HG03095 (cell line): ENCODE results near the gene POLG2.
"Not testable (repeated sequence)": the region's sequence is repeated elsewhere in the genome, so short reads cannot be mapped to it uniquely, and the experiment has no call there.

Experiments
- ATAC-seq: cut with Tn5 transposase; IDR thresholded peaks from one replicate; pipeline ENCODE4 v1.9.1; 2021; ENCODE audit warnings: moderate library complexity; ENCODE audit not compliant: unreplicated experiment

Gene POLG2

DNA sequence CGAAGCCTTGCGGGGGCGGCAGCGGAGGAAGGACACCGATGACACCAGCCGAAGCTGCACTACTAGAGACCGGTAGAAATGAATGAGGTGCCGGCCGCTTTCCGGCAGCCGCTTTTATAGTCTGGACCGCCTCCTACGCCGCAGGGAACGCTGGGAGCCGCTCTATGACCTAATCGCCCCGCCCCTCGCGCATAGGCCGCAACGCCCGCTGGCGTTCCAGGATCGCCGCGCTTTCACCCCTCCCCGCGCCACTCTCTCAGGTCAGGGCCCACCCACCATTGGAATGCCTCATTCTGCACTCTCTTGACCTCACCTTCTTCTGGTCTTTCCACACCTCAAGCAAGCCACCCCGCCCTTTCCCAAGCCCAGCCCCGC is 9.3 kb upstream of the POLG2 start, which contains the start of gene DDX5:
TSS of gene DDX5 (minus strand) at position 89 of the 375 bp plus-strand sequence. CDS start 170 bp downstream, outside the sequence.
- peak; percentile 67 for ATAC-seq

GRCh38 chr17:64505340-64506200 is 8.7 kb upstream of the POLG2 start:
- no peak for ATAC-seq

DNA sequence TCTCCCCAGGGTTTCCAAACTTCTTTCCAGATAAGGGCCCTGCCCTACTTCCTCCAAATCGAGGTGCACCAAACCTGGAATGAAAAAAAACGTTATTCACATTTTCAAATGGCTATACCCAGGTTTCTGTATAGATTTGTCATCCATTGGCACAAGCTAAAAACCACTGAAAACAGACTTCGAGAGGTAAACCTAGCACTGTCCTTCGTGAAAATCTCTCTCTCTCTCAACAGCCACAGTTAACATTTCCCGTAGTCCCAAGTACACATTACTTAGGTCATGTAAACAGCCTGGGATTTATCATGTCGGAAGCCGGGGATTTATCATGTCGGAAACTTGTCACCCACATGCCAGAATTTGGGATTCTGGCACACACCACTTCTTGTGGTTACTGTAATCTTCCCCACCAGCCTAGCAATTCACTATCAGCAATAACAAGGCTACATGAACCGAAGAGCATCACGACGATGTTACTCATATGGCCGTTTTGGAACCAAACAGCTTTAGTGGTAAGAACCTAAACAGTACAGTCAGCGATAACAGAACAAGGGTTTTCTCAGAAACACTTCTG is 8.0 kb upstream of the POLG2 start:
- ATAC-seq: no peak

GRCh38 chr17:64503821-64504768 is 7.2 kb upstream of the POLG2 start:
- no peak for ATAC-seq

- no peak for ATAC-seq
These were observed 6.5 kb upstream of the POLG2 start for GRCh38 chr17:64503341-64503740.

DNA sequence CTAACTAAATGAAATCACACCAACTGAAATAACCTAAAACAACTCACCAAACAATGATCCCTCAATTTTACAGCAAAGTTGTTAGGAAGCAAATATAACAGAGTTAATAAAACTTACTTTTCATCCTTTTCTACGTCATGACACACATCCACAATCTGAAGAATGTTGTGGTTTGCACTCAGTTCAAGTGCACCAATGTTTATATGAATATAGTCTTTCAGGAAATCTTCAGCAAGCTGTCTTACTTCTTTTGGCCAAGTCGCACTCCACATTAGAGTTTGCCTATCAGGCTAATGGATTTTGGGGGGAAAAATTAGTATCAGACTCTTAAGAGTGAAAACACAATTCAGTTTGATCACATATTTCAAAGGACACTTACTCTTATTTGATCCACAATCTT is 6.0 kb upstream of the POLG2 start:
- no peak for ATAC-seq

DNA sequence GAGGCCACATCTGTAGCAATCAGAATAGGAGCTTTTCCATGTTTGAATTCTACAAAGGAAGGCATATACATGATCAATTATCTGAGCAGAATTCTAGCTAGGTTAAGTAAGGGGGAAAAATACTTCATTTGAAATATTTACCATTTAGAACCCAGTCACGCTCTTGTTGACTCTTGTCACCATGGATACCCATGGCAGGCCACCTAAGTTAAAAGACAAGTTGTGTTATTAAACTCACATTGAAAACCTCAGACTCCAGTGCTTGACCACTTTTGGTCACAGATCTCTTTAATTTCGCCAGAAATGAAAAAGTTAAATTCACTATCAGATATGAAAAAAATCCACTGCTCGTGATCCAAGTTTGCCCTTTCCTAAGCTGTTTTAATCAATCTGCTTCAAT is 5.2 kb upstream of the POLG2 start:
- ATAC-seq: no peak

- ATAC-seq: no peak
These were observed 4.3 kb upstream of the POLG2 start for GRCh38 chr17:64500862-64501765.

DNA sequence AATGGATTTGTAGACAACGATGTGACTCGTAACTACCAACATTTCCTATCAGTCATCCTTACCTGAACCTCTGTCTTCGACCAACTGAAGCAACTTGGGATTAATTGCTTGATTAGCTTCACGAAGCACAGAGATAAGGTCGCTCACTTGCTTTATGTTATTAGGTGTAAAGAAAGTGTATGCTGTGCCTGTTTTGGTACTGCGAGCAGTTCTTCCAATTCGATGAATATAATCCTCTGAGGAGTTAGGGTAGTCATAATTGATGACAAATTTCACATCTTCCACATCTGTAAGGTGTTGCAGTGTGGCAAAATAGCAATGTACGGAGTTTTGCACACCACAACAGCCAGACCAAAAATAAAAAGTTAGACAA is 3.6 kb upstream of the POLG2 start:
- ATAC-seq: no peak

- ATAC-seq: no peak
These were observed 3.1 kb upstream of the POLG2 start for GRCh38 chr17:64499805-64500486.

- ATAC-seq: no peak
These were observed 1.7 kb upstream of the POLG2 start for GRCh38 chr17:64498308-64499203.

DNA sequence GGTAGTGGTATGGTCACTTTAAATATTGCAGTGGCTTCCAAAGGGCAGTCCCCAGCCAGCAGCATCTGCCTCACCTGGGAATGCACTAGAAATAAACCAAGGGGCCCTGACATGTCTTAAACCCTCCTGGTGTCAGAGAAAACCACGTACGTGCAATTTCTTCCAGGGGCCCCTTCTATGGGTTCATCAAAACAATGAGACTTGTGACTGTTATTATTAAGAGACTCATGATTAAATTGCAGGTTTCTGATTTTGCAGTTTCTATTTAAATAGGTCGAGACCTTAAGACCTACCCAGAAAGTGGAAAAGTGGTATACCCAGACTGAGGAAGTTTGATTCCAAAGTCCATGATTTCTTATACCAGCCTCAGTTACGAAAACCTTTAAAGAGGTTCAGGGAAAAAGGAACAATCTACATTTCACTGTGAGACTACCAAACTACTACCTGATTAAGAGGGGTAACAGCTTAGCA is 746 bp upstream of the POLG2 start:
- ATAC-seq: no peak

DNA sequence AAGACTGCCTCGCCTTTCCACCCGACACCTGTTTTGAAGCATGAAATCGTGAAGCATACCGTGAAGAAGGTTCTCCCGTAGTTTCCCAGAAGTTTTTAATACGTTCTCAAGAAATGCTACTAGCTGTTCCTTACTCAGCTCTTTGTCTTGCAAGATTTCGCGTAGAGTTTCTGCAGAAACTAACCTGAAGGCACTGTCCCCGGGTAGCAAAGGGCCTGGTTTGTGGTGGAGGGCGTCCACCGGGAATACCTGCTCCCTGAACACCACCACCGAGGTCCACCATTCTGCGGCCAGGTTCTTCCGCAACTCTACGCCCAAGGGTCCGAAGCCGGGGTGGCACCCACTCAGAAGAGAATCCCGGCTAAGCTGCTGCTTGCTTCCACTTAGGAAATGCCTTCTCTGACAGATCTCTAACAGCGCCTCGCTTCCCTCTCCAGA is 487 bp downstream of the POLG2 start:
- no peak for ATAC-seq

- not testable (repeated sequence) for ATAC-seq
These were observed 1.6 kb downstream of the POLG2 start for GRCh38 chr17:64495300-64495699.

DNA sequence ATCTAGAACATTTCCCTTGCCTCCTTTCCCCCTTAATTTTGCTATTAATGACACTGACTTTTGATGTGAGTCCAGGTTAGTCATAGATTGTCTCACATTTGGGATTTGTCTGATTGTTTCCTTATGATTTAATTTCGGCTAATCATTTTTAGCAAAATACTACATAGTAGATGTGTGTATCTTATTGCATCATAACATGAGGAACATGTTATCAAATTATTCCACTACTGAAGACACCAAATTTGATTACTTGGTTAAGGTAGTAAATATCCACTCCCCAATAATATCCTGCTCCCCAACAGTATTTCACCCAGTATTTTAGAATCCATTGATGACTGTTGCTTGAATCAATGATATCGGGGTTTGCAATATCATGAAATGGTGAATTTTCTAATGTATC is 2.7 kb downstream of the POLG2 start:
- no peak for ATAC-seq

DNA sequence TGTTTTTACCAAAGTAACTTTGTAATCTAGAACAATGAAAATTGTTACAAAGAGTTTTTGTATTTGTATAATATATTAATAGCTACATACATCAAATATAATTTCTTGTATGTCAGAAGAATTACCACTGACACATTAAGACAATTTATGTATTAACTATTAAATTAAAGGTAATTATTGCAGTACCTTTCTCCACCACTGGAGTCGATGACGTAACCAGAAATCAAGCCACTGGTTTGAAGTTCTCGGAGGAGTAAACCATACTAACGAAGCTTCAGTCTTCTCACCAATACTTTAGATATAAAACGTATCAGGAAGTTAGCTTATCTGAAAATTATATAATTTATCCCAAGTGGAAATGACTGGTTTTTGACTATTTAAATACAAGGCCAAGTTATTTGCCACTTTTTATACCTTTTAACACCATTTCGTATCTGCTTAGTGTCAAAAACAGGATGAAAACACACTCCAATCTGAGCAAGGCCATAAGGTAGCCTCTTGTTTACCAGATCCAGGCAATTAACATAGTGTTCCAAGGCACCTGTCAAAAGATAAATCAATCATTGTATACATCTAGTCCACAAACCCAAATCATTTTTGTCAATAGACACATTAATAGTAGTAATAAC is 4.3 kb downstream of the POLG2 start:
- ATAC-seq: no peak

DNA sequence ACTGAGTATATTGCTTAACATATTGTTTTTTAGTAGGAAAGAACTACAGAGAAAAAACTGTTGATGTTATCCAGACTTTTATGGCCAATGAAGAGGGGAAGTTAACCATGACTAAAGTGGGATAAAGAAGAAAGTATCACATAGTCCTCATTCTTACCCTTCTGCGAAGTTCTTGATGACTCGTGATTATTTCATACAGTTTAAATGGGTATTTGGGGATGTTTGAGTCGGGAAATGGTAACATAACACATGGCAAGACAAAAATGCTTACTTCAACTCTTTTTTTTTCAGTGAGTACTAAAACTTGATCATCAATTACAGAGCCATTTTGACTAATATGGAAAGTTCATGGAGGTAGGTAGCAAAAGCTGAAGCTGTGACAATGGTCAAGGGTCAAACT is 4.9 kb downstream of the POLG2 start:
- ATAC-seq: no peak
